Hematopoietic multipotent progenitor cell treated with erythropoietin and hydrocortisone succinate and interleukin-3 and kit ligand, for 6 days (in vitro differentiated cells): ENCODE measurements around the gene TPI1.
"Not testable (repeated sequence)": the region's sequence is repeated elsewhere in the genome, so short reads cannot be mapped to it uniquely, and the experiment has no call there.

Source experiments
- DNase-seq: peaks from one replicate; pipeline ENCODE4 v3.0.0-alpha.2; 2015

Gene TPI1

GRCh38 chr12:6849427-6849826, 17.9 kb upstream of the TPI1 start:
- no peak for DNase-seq

- no peak for DNase-seq
Measured at GRCh38 chr12:6849976-6850560, 17.3 kb upstream of the TPI1 start.

GRCh38 chr12:6850796-6851152, 16.6 kb upstream of the TPI1 start:
- DNase-seq, result no peak

- DNase-seq, result peak; percentile 100
Measured at GRCh38 chr12:6851153-6851920, 16.0 kb upstream of the TPI1 start, which contains the start of gene CDCA3. TSS of gene CDCA3 (minus strand) at chr12:6851286. CDS start at chr12:6850952, 334 bp downstream.

GRCh38 chr12:6851921-6852650, 15.2 kb upstream of the TPI1 start, which contains the start of gene USP5:
TSS of gene USP5 (plus strand) at chr12:6852150. CDS start at chr12:6852180, 30 bp downstream.
- peak; percentile 100 for DNase-seq

GRCh38 chr12:6852651-6853354, 14.5 kb upstream of the TPI1 start:
- DNase-seq, result peak; percentile 86

GRCh38 chr12:6853626-6854025, 13.7 kb upstream of the TPI1 start:
- DNase-seq, result no peak

- DNase-seq, result no peak
Measured at GRCh38 chr12:6854036-6854435, 13.3 kb upstream of the TPI1 start.

GRCh38 chr12:6855322-6855721, 12.0 kb upstream of the TPI1 start:
- DNase-seq, result no peak

GRCh38 chr12:6858799-6859198, 8.5 kb upstream of the TPI1 start:
- no peak for DNase-seq

GRCh38 chr12:6860116-6860515, 7.2 kb upstream of the TPI1 start:
- no peak for DNase-seq

GRCh38 chr12:6860942-6861341, 6.4 kb upstream of the TPI1 start:
- no peak for DNase-seq

GRCh38 chr12:6861391-6861790, 5.9 kb upstream of the TPI1 start:
- no peak for DNase-seq

- DNase-seq, result no peak
Measured at GRCh38 chr12:6863033-6863432, 4.3 kb upstream of the TPI1 start.

- no peak for DNase-seq
Measured at GRCh38 chr12:6863586-6864321, 3.6 kb upstream of the TPI1 start.

GRCh38 chr12:6865307-6865706, 2.0 kb upstream of the TPI1 start:
- not testable (repeated sequence) for DNase-seq

GRCh38 chr12:6866163-6866919, 990 bp upstream of the TPI1 start:
- no peak for DNase-seq

- no peak for DNase-seq
Measured at GRCh38 chr12:6866920-6867412, 365 bp upstream of the TPI1 start.

GRCh38 chr12:6868211-6869048, 1.1 kb downstream of the TPI1 start:
- peak; percentile 57 for DNase-seq
